GM19463 (cell line): ENCODE data around the gene ZNF454.

Experiments
- ATAC-seq: cut with Tn5 transposase; IDR thresholded peaks from one replicate; pipeline ENCODE4 v1.9.1; 2021; ENCODE audit warnings: mild to moderate bottlenecking, moderate library complexity; ENCODE audit not compliant: unreplicated experiment

The ZNF454 gene

DNA sequence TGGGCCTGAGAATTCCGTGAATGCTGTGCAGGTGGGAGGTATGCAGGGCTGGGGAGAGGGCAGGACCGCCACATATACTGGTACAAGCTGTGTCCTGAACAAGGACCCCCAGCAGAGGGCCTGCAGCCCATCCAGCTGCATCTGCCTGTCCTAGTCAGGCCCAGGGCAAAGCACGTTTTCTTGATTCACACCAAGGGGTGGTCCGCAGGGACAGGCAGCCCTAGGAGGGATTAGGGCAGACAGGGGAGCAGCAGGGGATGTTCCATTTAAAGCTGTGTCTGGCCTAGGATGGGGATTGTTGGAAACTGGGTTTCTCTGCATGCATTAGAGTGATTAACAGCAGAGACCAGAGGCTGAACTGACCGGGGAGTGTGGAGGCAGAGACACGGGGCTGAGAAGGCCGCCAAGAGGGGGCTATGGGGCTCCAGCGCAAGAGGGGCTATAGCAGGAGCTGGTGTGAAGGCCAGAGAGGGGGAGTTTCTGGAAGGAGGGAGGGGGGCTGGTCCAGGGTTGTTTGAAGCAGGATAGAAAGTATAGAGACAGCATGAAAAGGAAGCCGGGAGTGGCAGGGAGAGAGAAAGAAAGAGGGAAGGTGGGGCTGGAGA lies 51.4 kb downstream of the ZNF454 start:
- ATAC-seq: no peak

DNA sequence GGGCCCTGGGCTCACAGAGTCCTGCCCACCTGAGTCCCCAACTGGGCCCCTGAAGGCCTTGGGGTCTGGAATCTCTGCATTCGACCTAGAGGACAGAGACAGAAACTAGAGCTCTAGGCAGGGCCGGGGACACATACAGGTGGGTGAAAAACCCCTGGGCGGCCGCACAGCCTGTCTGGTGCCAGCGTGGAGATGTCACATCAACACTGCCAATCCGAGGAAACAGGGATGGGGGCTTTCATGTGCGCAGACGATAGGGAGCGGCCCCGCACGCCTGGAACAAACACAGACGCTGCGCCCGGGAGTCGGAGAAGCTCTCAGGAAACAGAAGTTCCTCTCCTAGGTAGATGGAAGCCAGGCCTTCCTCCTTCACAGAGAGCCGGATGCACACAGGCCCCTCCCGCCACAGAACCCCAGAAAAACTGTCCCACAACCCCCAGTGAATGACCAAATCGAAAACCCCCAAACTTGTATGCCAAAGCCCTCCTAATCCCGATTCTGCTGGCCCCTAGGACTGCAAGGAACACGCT lies 52.3 kb downstream of the ZNF454 start:
- no peak for ATAC-seq

DNA sequence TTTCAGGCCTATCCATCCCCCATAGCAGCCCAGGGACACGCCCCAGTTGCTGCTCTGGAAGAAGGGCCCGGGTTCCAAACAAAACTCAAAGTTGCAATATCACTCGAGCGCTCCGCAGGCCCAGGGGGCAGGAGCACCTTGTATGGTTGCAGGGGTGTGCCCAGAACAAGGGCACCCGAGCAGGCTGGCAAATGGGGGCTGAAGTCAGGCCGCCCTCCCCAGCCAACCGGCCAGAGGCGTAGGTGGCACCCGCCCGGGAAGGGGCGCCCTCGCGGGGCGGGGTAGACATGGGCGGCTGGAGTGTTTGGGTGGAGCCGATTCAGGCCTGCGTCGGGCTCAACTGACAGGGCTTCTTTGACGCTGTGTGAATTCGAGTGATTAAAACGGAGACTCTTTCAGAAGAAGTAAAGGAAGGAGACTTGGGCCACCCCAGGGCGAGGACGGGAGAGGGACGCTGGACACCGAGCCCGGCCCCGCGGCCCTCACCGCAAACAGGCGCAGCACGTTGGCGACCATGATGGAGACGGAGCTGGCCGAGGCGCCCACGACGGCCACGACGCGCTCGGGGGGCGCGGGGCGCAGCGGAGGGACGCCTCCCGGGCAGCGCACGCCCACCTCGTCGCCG lies 53.1 kb downstream of the ZNF454 start:
- no peak for ATAC-seq

DNA sequence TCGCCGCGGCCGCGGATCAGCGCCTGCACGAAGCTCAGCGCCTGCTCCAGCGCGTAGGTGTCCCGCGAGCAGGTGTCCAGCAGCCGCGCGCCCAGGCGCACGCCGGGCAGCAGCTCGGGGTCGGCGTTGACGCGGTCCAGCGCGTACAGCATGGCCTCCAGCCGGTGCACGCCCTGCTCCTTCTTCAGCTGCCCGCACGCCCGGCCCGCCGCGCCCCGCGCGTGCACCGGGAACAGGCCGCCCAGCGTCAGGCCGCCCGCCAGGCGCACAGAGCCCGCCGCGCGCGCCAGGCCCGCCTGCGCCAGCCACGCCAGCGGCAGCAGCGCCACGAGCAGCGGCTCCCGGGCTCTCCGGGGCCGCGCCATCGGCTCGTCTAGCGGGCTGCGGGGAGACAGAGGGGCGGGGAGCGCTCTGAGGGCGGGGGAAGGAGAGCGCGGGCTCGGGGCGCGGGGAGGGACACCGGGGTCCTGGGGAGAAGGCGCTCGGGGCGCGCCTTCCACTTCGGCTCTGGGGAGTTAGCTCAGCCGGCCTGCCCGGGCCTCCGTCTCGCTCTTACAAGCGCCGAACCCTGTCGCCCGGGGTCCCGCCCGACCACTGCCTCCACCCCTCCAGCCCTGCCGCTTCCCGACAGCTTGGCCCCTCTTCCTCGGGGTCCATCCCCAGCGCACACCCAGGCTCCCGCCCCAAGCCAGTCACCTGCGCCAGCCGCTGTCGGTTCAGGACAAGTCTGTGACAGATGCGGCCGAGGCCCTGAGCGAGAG lies 53.8 kb downstream of the ZNF454 start, which contains the start of gene GRM6:
TSS of gene GRM6 (minus strand) at position 741 of the 761 bp plus-strand sequence. CDS start at position 365, 376 bp downstream.
- no peak for ATAC-seq

DNA sequence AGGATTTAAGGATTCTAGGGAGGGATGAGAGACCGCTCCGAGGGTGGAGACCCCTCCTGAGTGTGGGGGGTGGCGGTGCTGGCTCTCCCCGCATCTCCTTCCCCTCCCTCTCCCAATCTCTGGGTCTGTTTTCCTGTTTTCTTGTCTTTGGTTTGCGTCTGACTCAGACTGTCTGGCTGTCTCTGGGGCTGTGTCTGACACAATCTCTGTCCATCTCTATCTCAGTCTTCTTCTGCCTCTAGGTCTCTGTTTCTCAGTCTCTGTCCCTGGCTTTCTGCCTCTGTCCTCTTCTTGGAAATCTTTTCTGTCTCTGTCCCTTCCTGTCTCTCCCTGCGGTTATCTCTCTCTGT lies 54.3 kb downstream of the ZNF454 start:
- ATAC-seq: no peak

DNA sequence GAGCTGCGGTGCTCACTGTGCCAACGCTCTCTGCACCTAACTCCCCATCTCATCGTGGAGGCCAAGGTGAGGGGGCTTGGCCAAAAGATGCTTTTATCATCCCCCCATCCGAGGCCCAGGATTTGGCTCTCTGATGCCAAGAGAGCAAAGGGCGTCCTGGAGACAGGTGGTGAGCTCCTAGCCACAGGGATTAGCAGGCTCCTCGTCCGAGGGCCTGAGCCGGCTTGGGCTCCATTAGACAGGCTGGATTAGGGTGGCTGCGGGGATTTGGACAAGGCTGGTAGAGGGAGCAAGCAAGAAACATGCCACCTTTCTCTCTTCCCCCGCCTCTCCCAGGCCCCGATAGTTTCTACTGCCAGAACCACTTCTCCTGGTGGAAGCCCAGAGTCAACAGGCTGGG lies 55.2 kb downstream of the ZNF454 start:
- ATAC-seq: no peak

DNA sequence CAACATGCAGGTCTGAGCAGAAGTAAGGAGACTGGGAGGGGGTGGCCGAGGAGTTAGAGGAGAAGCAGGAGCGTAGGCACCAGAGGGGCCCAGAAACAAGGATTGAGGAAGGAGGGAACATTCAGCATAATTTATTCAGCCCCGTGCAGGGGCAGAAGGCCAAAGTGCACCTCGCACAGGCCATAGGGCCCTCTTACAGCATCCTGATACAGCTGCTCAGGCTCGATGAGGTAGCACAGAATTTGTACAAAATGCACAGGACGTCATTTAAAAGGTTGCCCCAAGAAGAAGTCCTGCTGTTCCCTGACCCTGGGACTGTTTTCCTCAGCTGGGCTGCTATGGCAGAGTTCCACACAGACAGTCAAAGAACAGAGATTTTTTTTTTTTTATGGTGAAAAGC lies 56.2 kb downstream of the ZNF454 start:
- no peak for ATAC-seq

DNA sequence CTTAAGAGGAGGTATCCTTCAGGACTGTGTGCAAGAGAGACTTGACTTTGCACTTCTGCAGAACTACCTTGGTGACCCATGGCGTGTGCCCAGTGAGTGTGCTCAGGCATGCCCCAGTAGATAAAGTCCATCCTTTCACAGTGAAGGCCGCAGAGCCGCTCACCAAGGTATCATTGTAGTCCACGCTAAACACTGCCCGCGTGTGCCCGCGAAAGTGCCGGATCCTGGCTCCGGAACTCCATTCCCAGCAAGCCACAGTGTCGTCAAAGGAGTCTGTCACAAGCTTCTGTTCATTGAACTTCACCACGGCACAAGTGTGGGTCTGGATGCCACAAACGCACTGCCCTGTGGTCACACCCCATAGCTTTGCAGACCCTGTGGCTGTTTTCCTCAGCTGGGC lies 57.4 kb downstream of the ZNF454 start:
- ATAC-seq: no peak

DNA sequence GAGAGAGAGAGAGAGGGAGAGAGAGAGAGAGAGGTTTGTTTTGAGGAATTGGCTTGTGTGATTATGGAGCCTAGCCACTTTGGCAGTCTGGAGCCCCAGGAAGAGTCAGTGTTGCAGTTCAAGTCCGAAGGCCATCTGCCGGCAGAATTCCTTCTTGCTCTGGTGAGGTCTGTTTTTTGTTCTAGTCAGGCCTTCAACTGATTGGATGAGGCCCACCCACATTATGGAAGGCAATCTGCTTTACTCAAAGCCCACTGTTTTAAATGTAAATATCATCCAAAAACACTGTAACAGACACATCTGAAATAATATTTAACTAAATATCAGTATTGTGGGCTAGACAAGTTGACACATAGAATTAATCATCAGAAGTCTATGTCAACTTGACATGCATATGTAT lies 65.6 kb downstream of the ZNF454 start:
- ATAC-seq: no peak

DNA sequence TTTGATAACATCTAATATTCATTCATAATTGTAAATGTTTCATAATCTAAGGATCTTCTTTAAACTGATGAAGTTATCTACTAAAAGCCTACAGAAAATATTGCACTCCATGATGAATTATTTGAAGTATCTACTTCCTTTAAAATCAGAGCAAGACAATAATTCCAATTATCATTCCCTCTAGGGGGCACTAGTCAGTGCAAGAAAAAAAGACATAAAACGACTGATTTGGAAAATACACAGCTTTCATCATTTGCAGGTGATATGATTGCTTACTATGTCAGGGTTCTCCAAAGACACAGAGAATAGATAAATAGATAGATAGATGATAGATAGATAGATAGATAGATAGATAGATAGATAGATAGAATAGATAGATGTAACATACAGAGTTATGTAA lies 67.7 kb downstream of the ZNF454 start:
- ATAC-seq: no peak
